HG03565 (cell line): ENCODE results near the gene ADIPOR2.
"Not testable (repeated sequence)": the region's sequence is repeated elsewhere in the genome, so short reads cannot be mapped to it uniquely, and the experiment has no call there.

ENCODE experiments used
- ATAC-seq: cut with Tn5 transposase; IDR thresholded peaks from one replicate; pipeline ENCODE4 v1.9.1; 2021; ENCODE audit warnings: mild to moderate bottlenecking, moderate library complexity; ENCODE audit not compliant: unreplicated experiment

Gene ADIPOR2

DNA sequence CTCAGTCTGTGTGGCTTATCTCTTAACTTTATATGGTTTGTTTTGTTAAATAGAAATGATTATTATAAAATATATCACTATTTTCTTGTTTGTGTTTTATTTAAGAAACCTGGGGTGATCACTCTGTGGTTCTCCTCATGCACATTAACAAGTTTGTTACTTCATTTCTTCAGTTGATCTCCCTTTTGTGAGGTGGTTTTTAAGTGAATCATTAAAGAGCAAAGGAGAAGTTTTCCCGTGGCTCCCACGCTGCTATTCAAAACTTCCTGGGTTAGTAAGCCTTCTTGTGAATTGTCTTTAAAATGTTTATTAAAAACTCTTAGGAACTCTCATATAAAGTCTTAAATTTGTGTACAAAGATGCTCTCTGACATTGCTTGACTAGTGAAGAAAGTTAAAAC, 11.8 kb downstream of the ADIPOR2 start:
- ATAC-seq, result no peak

DNA sequence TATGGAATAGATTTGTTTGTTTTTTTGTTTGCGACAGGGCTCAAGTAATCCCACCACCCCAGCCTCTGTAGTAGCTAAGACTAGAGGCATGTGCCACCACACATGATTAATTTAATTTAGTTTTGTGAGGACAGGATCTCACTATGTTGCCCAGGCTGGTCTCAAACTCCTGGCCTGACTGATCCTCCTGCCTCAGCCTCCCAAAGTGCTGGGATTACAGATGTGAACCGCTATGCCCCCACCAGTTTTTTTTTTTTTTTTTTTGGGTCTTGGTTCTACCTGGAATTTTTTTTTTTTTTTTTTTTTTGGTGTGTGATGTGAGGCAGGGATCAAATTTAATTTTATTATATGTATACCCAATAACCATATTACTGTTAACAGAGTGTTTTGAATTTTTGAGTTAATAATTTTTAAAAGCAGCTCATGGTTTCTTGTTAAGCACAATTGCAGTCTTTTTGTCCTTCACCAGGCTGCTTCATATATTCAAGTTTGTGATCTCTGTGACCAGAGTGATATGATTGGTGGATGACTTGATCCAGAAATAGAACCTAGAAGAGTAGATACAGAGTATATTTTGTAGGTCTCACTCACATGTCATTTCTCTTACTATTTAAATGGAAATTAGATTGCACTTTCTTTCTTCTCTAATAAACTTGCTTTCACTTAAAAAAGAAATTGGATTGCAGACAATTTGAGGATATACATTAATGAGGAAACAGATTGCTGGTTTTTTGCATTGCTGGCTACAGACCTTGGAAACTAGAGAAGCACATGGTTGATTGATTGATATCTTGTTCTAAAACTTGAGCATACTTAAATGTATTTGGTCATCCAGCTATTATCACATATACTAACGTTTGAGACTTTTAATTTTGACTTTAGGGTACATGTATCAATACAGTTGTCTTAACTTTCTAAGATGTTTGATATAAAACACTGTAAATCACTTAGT, 13.2 kb downstream of the ADIPOR2 start:
- no peak for ATAC-seq

DNA sequence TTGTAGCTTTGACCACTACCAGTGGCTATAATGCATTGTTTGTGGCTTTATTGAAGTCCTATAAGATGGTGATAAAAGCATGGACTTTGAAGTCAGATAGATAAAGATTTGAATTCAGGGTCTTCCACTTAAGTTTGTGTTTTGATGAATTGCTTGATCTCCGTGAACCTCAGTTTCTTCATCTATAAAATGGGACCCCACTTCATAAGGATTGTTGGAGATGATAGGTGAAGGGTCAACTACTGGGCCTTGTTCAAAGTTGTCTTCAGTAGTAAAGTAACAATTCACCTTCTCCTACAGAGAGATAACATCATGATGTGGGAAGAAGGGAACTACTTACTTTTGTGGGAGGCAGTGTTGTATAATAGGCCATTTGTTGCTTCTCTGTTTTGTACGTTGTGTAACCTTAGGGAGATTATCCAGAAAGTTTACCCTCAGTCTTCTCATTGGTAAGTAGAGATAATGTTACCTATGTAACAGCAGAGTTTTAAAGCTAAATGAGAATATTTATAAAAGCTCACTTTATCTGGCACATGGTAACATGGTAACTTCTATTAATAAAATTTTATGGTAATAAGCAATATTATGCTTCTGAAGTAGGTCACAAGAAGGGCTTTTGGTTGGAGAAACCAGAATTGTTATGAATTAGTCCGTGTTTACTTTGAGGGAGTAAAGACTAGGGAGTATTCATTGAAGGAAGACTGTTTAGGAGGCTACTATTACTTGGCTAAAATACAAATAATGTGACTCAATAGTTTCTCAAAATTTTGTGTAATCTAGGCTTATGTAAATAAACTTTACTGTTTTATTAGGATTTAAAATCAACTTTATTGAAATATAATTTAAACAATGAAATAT, 15.1 kb downstream of the ADIPOR2 start:
- ATAC-seq, result no peak

DNA sequence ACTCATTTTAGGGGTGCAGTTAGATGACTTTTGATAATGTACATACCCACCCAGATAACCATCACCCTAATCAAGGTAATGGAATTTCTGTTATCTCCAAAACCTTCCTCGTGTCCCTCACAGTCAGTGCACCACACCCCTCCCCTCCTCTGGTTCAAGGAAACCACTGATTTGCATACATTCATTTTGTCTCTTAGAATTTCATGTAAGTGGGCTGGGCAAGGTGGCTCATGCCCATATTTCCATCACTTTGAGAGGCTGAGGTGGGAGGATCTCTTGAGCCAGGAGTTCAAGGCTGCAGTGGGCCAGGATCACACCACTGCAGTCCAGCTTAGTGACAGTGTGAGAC, 15.7 kb downstream of the ADIPOR2 start:
- no peak for ATAC-seq

DNA sequence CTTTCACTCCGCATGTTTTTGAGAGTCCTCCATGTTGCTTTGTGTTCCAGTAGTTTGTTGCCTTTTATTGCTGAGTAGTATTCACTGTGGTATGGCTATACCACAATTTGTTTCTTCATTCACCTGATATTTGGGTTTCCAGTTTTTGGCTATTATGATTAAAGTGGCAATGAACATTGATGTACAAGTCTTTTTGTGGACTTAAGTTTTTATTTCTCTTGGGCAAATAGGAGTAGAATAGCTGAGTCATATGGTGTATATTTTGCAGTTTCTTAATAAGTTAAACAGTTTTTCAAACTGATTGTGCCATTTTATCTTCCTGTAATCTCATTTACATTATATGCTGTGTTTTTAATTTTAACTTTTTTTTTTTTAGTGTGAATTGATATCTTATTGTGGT, 16.2 kb downstream of the ADIPOR2 start:
- ATAC-seq, result no peak

DNA sequence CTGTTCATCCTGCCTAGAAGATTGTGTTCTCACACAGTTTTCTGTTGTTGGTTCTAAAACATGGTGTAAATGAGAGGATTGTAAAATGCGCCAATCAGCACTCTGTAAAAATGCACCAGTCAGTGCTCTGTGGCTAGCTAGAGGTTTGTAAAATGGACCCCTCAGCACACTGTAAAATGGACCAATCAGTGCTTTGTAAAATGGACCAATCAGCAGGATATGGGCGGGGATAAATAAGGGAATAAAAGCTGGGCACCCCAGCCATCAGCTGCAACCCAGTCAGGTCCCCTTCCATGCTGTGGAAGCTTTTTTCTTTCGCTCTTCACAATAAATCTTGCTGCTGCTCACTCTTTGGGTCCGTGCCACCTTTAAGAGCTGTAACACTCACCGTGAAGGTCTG, 19.1 kb downstream of the ADIPOR2 start:
- not testable (repeated sequence) for ATAC-seq

DNA sequence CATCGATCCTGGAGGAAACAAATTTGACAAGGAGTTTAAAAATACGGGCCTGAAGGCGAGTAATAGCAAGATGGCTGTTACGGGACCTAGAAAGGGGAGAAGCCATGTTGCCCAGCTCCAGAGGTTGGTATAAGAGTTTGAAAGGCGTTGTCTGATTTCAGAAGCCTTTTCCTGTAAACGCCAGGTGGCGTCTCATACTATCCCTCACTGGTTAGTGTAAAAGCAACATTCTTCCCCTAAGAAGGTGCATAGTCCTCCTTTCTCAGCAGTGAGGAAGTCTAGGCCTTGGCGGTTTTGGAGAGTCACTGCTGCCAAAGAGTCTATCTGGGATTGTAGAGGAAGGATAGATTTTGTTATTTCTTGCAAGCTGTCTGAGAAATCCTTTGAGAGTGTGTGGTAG, 20.0 kb downstream of the ADIPOR2 start:
- ATAC-seq, result not testable (repeated sequence)

DNA sequence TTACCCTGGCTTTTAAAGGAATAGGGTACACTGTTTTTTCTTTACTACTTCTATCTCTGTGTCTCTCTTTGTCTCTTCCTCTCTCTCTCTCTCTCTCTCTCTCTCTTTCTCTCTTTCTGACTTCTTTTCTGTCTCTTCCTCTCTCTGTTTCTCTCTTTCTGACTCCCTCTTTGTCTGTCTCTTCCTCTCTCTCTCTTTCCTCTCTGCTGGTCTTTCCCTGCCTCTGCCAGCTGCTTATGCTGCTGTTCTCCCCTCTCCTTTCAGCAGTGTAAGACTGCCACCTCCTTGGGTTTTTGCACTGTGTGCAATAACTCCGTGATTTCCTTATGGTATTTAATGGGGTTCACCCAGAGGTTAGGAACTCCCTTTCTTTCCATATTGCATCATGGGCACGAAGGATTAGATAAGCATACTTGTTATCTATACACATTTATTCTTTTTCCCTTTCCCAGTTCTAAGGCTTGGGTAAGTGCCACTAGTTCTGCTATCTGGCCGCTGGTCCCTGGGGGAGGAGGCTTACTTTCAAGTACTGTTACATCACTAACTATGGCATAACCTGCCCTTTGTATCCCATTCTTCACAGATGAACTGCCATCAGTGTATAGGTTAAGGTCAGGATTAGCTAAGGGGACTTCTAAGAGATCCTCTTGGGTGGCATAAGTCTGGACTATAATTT, 20.8 kb downstream of the ADIPOR2 start:
- not testable (repeated sequence) for ATAC-seq

DNA sequence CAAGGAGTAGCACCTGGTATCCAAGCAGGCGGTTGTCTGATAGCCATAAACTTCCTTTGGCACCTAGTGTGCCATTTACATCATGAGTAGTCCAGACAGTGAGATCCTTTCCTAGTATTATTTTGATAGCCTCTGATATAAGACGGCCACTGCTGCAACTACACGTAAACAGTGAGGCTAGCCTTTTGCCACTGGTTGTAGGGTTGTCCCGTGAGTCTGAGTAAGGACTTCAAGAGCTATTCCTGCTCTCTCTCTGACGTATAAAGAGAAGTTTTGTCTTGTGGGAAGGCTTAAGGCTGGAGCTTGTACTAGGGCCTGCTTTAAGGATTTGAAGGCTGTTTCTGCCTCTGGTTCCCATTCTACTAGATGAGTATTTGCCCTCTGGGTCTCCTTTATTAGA, 21.4 kb downstream of the ADIPOR2 start:
- not testable (repeated sequence) for ATAC-seq

DNA sequence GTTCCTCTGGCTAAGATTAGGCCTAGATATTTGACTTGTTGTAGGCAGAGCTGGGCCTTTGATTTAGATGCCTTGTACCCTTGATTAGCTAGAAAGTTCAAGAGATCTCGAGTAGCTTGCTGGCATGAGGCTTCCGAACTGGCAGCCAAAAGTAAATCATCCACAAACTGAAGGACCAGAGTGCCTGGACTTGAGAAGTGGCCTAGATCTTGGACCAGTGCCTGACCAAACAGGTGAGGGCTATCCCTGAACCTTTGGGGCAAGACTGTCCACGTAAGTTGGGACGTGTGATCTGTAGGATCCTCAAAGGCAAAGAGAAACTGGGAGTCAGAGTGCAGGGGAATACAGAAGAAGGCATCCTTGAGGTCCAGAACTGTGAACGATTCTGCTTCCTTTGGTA, 22.0 kb downstream of the ADIPOR2 start:
- ATAC-seq, result not testable (repeated sequence)

DNA sequence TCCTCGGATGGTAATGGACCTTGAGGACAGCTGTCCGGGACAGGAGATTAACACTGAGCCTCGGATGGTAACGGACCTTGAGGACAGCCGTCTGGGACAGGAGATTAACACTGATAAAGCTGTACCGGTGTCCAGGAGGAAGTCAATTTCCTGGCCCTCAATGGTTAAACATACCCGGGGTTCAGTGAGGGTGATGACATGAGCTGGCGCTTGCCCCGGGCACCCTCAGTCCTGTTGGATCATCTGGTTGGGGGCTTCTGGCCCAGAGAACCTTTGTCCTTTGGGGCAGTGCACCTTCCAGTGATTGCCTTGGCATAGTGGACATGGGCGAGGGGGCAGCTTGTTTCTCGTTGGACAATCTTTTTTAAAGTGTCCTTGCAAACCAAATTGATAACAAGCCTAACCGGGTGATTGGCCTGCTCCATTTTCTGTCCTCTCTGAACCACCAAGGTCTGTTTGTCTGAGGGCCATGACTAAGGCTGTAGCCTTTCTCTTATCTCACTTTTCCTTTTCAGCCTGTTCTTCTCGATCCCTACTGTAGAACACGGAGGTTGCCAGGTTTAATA, 23.0 kb downstream of the ADIPOR2 start:
- ATAC-seq, result not testable (repeated sequence)

DNA sequence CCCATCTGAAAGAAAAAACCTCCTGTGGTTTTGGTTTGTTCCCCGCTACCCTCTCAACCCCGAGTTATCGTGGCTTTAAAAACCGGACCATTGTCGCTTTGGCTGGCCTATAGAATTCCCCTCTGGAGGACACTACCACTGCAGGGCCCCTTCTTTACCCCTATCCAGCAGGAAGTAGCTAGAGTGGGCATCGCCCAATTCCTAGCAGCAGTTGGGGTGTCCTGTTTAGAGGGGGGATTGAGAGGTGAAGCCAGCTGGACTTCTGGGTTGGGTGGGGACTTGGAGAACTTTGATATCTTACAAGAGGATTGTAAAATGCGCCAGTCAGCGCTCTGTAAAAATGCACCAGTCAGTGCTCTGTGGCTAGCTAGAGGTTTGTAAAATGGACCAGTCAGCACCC, 24.6 kb downstream of the ADIPOR2 start:
- not testable (repeated sequence) for ATAC-seq

DNA sequence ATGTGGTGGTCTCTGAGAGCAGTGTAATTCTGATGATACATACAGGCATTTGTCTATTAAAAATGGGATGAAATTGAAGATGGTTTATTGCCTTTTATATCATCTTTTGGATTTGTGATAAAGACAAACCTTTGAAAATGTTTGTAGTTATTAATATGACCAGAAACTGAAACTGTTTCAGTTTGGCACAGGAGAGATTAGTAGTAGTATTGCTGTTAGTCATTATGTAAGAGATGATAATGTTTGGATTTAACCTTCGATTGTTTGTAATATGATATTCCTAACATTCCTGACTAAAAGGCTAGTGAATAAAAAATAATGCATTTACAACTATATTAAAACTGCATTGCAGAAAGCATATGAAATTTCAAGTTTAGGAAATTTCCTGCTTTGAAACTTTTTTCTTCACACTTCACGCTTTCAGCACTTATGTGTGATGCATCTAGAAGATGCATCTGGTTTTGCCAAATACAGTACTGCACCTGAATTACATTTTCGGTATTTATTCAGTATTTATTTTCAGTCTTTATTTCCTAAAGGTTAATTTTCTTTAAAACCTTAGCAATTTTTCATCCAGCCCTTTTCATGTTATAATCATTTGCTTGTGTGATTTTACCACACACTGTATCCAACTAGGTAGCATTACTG, 25.5 kb downstream of the ADIPOR2 start:
- no peak for ATAC-seq

DNA sequence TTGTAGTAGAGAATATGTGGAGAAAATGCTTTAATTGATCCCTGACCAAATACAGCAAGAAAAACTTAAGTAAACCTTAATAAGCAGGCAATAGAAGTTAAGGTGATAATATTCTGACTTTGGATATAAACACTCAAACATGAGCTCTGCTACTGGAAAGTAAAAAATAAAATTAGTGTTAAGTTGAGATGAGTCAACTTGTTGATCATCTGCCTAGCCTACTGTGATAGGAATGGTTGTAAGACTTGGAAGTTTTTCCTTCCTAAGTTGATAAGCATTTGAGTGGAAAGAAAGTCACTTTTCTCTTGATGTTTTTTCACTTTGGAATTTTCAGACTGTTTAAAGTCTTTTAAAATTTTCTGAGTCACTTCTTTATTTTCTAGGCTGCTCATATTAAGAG, 26.0 kb downstream of the ADIPOR2 start:
- no peak for ATAC-seq

DNA sequence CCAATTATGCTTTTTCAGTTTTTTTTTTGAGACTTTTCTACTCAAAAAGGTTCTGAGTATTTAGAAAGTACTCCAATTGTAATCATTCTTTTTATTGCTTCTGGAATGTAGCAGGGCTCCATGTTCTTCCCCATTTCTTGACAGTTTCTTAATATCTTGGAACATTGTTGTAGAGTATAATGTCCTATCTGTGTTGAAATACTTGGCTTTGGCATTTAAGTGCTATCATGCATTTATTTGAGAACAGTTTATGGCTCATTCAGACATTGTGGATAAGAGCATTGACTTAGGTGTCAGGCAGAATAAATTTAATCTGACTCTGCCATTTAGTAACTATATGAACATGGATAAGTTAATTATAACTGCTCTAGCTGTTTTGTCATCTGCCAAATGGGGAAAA, 28.3 kb downstream of the ADIPOR2 start:
- ATAC-seq, result no peak

DNA sequence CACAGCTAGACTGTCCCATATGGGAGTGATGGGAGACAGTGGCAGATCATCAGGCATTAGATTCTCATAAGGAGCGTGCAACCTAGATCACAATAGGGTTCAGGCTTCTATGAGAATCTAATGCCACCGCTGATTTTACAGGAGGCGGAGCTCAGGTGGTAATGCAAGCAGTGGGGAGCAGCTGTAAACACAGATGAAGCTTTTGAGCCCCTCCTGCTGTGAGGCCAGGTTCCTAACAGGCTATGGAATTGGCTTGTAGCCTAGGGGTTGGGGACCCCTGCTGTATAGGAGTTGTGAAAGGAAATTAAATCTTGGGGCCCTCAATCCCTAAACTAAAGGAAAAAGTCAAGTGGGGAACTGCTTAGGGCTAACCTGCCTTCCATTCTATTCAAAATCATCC, 29.6 kb downstream of the ADIPOR2 start:
- no peak for ATAC-seq

DNA sequence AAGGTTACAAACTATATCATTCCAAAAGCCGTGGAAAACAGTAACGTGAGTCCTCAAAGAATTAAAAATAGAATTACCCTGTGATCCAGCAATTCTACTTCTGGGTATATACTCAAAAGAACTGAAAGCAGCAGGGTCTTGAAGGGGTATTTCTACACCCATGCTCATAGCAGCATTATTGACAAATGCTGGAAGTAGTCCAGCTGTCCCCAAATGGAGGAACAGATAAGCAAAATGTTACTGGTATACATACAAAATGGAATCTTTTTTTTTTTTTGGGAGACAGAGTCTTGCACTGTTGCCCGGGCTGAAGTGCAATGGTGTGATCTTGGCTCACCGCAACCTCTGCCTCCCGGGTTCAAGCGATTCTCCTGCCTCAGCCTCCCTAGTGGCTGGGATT, 32.9 kb downstream of the ADIPOR2 start:
- ATAC-seq, result no peak

DNA sequence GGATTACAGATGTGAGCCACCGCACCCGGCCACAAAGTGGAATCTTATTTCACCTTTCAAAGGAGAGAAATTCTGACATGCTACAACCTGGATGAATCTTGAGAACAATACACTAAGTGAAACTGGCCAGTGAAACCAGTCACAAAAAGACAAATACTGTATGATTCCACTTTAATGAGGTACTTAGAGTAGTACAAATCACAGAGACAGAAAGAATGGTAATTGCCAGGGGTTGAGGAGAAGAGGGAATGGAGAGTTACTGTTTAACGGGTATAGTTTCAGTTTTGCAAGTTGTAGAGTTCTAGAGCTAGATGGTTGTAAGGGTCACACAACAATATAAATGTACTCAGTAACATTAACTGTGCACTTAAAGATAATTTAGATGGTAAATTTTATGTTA, 33.4 kb downstream of the ADIPOR2 start:
- no peak for ATAC-seq

DNA sequence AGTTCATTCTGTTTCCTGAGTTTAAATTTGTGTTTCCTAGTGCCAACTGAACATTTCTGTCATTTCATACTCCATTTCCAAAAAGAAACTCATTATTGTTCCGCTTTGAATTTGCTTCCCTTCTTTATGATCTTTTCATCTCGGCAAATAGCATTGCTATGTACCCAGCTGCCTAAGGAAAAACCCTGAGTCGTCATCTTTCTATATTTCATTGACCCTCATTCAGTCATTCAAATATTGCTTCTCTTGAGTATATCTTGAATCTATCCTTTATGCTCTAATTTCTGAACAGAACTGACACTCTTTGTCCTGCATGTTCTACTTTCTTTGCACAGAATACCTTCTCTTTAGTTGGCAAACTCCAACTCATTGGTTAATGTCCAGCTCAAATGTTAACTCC, 35.9 kb downstream of the ADIPOR2 start:
- no peak for ATAC-seq

DNA sequence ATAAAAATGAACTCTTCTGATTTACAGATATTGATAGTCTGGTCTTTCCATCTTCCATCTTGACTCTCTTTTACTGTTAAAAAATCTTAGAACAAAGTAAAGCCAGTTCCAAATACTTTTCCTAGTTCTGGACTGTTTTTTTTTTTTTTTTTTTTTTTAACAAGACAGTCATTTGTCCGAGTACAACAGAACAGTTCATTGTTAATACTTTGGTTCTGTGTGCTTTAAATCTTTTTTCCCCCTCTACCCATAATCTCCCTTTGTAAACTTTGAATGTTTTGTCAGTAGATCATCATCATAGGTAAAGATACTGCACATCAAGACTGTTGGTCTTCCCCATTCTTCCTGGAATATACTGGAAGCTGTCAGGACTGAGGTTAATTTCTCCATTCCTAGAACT, 38.0 kb downstream of the ADIPOR2 start:
- ATAC-seq, result no peak
